Hepatocyte (in vitro differentiated cells): ENCODE measurements around the gene MAGOH. TPM values are rescaled to one million over a fixed set of nuclear protein-coding genes. Genes with fewer than 3 reads are reported as not detected.

Experiments
- DNase-seq: peaks from one replicate; pipeline ENCODE4 v3.0.0-alpha.2; 2016; ENCODE audit warnings: low spot score
- H2AFZ ChIP-seq: fragments of 200-600 bp; sonication (generic); 2 replicates; pipeline ENCODE4 v1.6.0; 2016; ENCODE audit warnings: antibody characterized with exemption, mild to moderate bottlenecking
- H3K27ac ChIP-seq: fragments of 200-600 bp; sonication (generic); 2 replicates; pipeline ENCODE4 v1.5.1; 2016; ENCODE audit warnings: mild to moderate bottlenecking
- H3K27me3 ChIP-seq: fragments of 200-600 bp; sonication (generic); 2 replicates; pipeline ENCODE4 v1.6.1; 2016
- H3K36me3 ChIP-seq: fragments of 200-600 bp; sonication (generic); replicated peaks from 2 replicates; pipeline ENCODE4 v1.5.1; 2016; ENCODE audit warnings: low read depth; ENCODE audit not compliant: insufficient read depth
- H3K4me1 ChIP-seq: fragments of 200-600 bp; sonication (generic); 2 replicates; pipeline ENCODE4 v1.5.1; 2016; ENCODE audit warnings: mild to moderate bottlenecking, moderate library complexity; ENCODE audit not compliant: insufficient read depth
- H3K4me2 ChIP-seq: fragments of 200-600 bp; sonication (generic); 2 replicates; pipeline ENCODE4 v1.6.0; 2016
- H3K4me3 ChIP-seq: fragments of 200-600 bp; sonication (generic); 2 replicates; pipeline ENCODE4 v1.5.1; 2016; ENCODE audit warnings: mild to moderate bottlenecking
- H3K79me2 ChIP-seq: fragments of 200-600 bp; sonication (generic); 2 replicates; pipeline ENCODE4 v1.6.0; 2017; ENCODE audit warnings: mild to moderate bottlenecking
- H3K9me2 ChIP-seq: fragments of 200-600 bp; sonication (generic); replicated peaks from 2 replicates; pipeline ENCODE4 v1.6.0; 2017; ENCODE audit warnings: mild to moderate bottlenecking; ENCODE audit not compliant: insufficient read depth
- H3K9me3 ChIP-seq: fragments of 200-600 bp; sonication (generic); 2 replicates; pipeline ENCODE4 v1.5.1; 2016; ENCODE audit warnings: low read depth, mild to moderate bottlenecking
- H4K20me1 ChIP-seq: fragments of 200-600 bp; sonication (generic); 2 replicates; pipeline ENCODE4 v1.6.0; 2016; ENCODE audit warnings: mild to moderate bottlenecking; ENCODE audit not compliant: insufficient read depth, poor library complexity, severe bottlenecking
- EZH2 ChIP-seq: fragments of 200-600 bp; sonication (generic); IDR thresholded peaks from 2 replicates; pipeline ENCODE4 v1.6.1; 2016; ENCODE audit warnings: antibody characterized with exemption, mild to moderate bottlenecking, borderline replicate concordance
- EZH2phosphoT487 ChIP-seq: fragments of 200-600 bp; sonication (generic); IDR thresholded peaks from one replicate; pipeline ENCODE4 v1.6.1; 2018; ENCODE audit warnings: antibody characterized with exemption, mild to moderate bottlenecking, low read depth, moderate library complexity; ENCODE audit not compliant: unreplicated experiment, severe bottlenecking
- WGBS: methylation state at CpG from one replicate; pipeline ENCODE4 v1.1.6; 2016; ENCODE audit warnings: low lambda C conversion rate; ENCODE audit errors: missing lambda C conversion rate; 5-methylcytosine and 5-hydroxymethylcytosine counted together
- polyA plus RNA-seq: library from polyadenylated mRNA; unstranded; fragments of >200 nt; fragmentation: Nextera tagmentation; extraction: Ambion mirVana; gene quantifications from 2 replicates; pipeline ENCODE4 v1.2.1, GENCODE V29; 2016
- total RNA-seq: library from RNA; depleted of rRNA; stranded (reverse); fragments of >200 nt; gene quantifications from 2 replicates; pipeline ENCODE4 v1.2.3, GENCODE V29; 2014
- TF ChIP-seq, protein P1 (sequence below): fragments of 200-600 bp; sonication (generic); IDR thresholded peaks from 2 replicates; pipeline ENCODE4 v1.5.1; 2016; ENCODE audit warnings: antibody characterized with exemption, mild to moderate bottlenecking; ENCODE audit not compliant: poor library complexity

MAGOH gene
- total and polyA plus RNA-seq, 2 experiments from 2014 or later: 28.4 to 35.2 TPM

DNA sequence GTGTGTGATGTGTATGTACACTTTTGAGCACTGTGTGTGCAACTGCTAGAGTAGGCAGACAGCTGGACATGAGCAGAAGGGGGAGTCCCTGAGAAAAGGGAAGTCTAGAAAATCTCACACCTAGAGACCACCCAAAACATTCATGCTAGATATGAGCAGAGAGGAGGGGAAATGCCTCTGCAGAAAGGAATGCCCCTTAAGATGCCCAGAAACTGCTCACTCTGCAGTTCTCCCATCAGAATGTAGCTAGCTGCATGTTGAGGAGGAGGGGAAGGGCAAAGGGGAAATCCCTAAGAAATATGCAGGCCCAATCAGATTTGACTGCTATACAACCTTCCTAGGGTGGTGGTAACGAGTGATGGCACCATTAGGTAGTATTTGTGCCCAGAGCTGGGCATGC lies 31.8 kb upstream of the MAGOH start:
- H3K27ac ChIP-seq: no peak overlapping the region
- 86% methylated on average over 1 of the region's 1 CpG for WGBS
- no peak for DNase-seq
- H3K4me3 ChIP-seq: no peak overlapping the region
- H3K79me2 ChIP-seq: no peaks in the 10 kb centered on the region
- H2AFZ ChIP-seq: no peak overlapping the region
- H3K36me3 ChIP-seq: no peaks in the 10 kb centered on the region
- H3K4me2 ChIP-seq: no peak overlapping the region
- H3K27me3 ChIP-seq: no peaks in the 10 kb centered on the region
- H3K9me2 ChIP-seq: no peaks in the 10 kb centered on the region
- no peaks in the 10 kb centered on the region for H3K9me3 ChIP-seq
- H3K4me1 ChIP-seq: no peaks in the 10 kb centered on the region
- TF ChIP-seq EZH2 (no peak), EZH2phosphoT487 (no peak)
- TF ChIP-seq, protein P1, sequence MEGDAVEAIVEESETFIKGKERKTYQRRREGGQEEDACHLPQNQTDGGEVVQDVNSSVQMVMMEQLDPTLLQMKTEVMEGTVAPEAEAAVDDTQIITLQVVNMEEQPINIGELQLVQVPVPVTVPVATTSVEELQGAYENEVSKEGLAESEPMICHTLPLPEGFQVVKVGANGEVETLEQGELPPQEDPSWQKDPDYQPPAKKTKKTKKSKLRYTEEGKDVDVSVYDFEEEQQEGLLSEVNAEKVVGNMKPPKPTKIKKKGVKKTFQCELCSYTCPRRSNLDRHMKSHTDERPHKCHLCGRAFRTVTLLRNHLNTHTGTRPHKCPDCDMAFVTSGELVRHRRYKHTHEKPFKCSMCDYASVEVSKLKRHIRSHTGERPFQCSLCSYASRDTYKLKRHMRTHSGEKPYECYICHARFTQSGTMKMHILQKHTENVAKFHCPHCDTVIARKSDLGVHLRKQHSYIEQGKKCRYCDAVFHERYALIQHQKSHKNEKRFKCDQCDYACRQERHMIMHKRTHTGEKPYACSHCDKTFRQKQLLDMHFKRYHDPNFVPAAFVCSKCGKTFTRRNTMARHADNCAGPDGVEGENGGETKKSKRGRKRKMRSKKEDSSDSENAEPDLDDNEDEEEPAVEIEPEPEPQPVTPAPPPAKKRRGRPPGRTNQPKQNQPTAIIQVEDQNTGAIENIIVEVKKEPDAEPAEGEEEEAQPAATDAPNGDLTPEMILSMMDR: no peak
- H4K20me1 ChIP-seq: no peaks in the 10 kb centered on the region

DNA sequence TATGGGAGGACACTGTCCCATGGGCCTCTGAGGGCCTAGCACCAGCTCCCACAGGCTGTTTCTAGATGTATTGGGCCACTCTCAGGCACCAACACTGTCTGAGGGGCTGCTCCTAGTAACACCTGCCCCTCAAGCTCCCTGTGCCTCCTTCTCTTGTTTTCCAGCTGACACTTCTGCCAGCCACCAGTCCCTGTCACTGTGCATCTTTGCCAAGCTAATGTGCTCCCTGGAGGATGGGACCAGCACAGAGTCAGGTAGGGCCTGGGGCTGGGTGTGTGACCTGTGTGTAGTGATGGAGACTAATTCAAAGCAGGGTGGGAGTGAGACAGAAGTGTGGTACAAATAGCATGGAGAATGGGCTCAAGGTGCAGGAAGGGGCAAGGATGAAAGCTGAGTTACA lies 29.4 kb upstream of the MAGOH start:
- TF ChIP-seq EZH2 (no peak), EZH2phosphoT487 (no peak)
- TF ChIP-seq, protein P1: no peak
- H4K20me1 ChIP-seq: no peaks in the 10 kb centered on the region
- DNase-seq: no peak

DNA sequence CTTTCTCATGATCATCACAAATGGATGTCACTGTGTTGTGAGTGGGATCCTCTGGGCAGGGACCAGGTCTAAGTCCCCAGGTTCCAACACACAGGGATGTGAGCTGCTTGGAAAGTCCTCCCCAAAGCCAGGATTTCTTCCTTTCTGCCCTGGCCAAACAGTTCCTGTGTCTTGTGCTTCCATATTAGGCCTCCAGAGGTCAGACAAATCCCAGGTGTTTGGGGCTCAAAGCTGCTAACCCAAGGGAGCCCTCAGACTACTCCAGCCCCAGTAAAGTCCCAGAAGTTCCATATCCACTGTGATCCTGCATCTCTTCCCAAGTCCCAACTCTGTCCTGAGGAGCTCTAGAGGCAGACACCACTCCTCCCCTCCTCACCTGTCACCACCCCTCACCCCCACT lies 27.7 kb upstream of the MAGOH start:
- no peaks in the 10 kb centered on the region for H4K20me1 ChIP-seq
- no peak overlapping the region for H3K4me3 ChIP-seq
- DNase-seq: no peak
- H3K9me3 ChIP-seq: no peaks in the 10 kb centered on the region
- H3K27me3 ChIP-seq: no peaks in the 10 kb centered on the region
- H3K27ac ChIP-seq: no peak overlapping the region
- TF ChIP-seq, protein P1: peak; percentile 24
- no peak for TF ChIP-seq EZH2phosphoT487
- TF ChIP-seq EZH2: no peak
- H3K4me2 ChIP-seq: no peak overlapping the region
- no peaks in the 10 kb centered on the region for H3K9me2 ChIP-seq
- H3K36me3 ChIP-seq: no peaks in the 10 kb centered on the region
- no peaks in the 10 kb centered on the region for H3K79me2 ChIP-seq
- no peak overlapping the region for H2AFZ ChIP-seq
- H3K4me1 ChIP-seq: no peaks in the 10 kb centered on the region

More for the DNA sequence above, 29.4 kb upstream of the MAGOH start:
- H3K36me3 ChIP-seq: no peaks in the 10 kb centered on the region
- H3K27ac ChIP-seq: no peak overlapping the region
- H2AFZ ChIP-seq: no peak overlapping the region
- H3K4me3 ChIP-seq: no peak overlapping the region
- H3K4me2 ChIP-seq: no peak overlapping the region
- H3K4me1 ChIP-seq: no peaks in the 10 kb centered on the region
- H3K79me2 ChIP-seq: no peaks in the 10 kb centered on the region
- no peaks in the 10 kb centered on the region for H3K9me2 ChIP-seq
- no peaks in the 10 kb centered on the region for H3K27me3 ChIP-seq
- no peaks in the 10 kb centered on the region for H3K9me3 ChIP-seq

DNA sequence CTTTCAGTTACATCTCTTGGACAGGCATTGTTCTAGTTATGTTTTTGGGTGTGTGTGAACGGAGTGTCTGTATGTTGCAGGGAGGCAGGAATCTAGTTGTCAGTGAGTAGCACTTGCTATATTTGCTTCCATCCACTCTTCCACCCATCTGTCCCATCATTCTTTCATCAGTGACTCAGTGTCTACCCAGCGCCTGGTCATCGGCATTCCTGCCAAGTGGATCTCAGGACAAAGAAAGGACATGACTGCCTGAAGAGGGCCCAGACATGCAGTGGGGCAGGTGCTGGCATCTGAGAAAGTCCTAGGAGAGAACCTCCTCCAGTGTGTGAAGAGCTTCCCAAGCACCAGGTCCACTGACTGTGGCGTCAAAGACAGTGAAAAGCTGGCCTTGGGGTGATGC lies 27.3 kb upstream of the MAGOH start:
- no peaks in the 10 kb centered on the region for H4K20me1 ChIP-seq
- DNase-seq: no peak
- H3K4me1 ChIP-seq: no peaks in the 10 kb centered on the region
- 97% methylated on average over 4 of the region's 4 CpGs for WGBS
- no peaks in the 10 kb centered on the region for H3K9me3 ChIP-seq
- TF ChIP-seq, protein P1: no peak
- no peaks in the 10 kb centered on the region for H3K36me3 ChIP-seq
- H2AFZ ChIP-seq: no peak overlapping the region
- H3K9me2 ChIP-seq: no peaks in the 10 kb centered on the region
- no peak overlapping the region for H3K4me3 ChIP-seq
- no peak overlapping the region for H3K4me2 ChIP-seq
- no peaks in the 10 kb centered on the region for H3K27me3 ChIP-seq
- no peaks in the 10 kb centered on the region for H3K79me2 ChIP-seq
- H3K27ac ChIP-seq: no peak overlapping the region
